BJ (cell line): Measurements from ENCODE around the gene THSD7B. TPM values are rescaled to one million over a fixed set of nuclear protein-coding genes. Genes with fewer than 3 reads are reported as not detected.
"Not testable (repeated sequence)": the region's sequence is repeated elsewhere in the genome, so short reads cannot be mapped to it uniquely, and the experiment has no call there.

Experiments
- CTCF ChIA-PET: fragments of 350-600 bp; formaldehyde crosslinking; extraction: SDS; loops from one replicate; lab custom pipeline; 2021; ENCODE audit warnings: antibody characterized with exemption, inconsistent platforms; lab: Yijun Ruan, JAX
- POLR2A ChIA-PET: fragments of 300-600 bp; sonication (Branson Sonifier 250); formaldehyde crosslinking; extraction: SDS; loops from one replicate; lab custom pipeline; 2021; ENCODE audit warnings: antibody characterized with exemption; lab: Charles Lee
- DNase-seq: peaks from one replicate; pipeline ENCODE4 v3.0.0-alpha.2; 2011; ENCODE audit warnings: low read depth
- H3K27me3 ChIP-seq: 2 replicates; pipeline ENCODE4 v1.6.0; 2011; ENCODE audit warnings: low read length; ENCODE audit not compliant: control insufficient read depth, insufficient read depth
- H3K36me3 ChIP-seq: 2 replicates; pipeline ENCODE4 v1.5.1; 2011; ENCODE audit warnings: low read length; ENCODE audit not compliant: control insufficient read depth, insufficient read depth
- H3K4me3 ChIP-seq: 2 replicates; pipeline ENCODE4 v1.5.1; 2011; ENCODE audit warnings: low read depth, mild to moderate bottlenecking, control low read depth, low read length
- CTCF ChIP-seq: IDR thresholded peaks from 2 replicates; pipeline ENCODE4 v1.5.1; 2011; ENCODE audit warnings: low read depth, mild to moderate bottlenecking, control low read depth, inconsistent platforms, low read length, moderate library complexity; ENCODE audit not compliant: insufficient read depth
- polyA plus RNA-seq: library from polyadenylated mRNA; depleted of rRNA; stranded (reverse); fragments of >200 nt; gene quantifications from 2 replicates; pipeline ENCODE4 v1.2.3, GENCODE V29; 2011

THSD7B gene
- polyA plus RNA-seq, 1 experiment: 0.13 TPM

GRCh38 chr2:136956050-136956449 lies 190.7 kb downstream of the THSD7B start:
- DNase-seq: no peak
- H3K27me3 ChIP-seq: no peaks in the 10 kb centered on the region
- ChIA-PET CTCF (no interaction called here), POLR2A (no interaction called here)
- H3K36me3 ChIP-seq: no peaks in the 10 kb centered on the region
- H3K4me3 ChIP-seq: no peak overlapping the region
- no peak for TF ChIP-seq CTCF

DNA sequence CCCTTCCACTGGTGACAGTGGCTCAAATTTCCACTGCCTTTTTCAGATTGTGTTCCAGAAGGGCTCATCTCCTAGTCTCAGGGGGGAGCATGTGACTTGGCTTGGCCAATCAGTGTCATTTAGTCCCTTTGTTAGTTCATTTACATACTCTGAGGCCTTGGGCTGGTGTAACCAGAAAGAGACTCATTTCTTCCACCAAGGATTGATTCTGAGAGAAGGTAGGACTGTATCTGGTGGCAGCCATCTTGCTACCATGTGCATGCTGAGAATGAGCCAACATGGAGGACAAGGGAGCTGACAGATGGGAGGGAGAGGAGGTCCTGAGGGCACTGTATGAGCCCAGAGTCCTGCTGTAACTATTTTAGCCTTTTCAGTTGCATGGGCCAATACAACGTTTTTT lies 191.7 kb downstream of the THSD7B start:
- no peaks in the 10 kb centered on the region for H3K36me3 ChIP-seq
- ChIA-PET CTCF (no interaction called here), POLR2A (no interaction called here)
- no peak for DNase-seq
- H3K4me3 ChIP-seq: no peak overlapping the region
- no peaks in the 10 kb centered on the region for H3K27me3 ChIP-seq
- no peak for TF ChIP-seq CTCF

GRCh38 chr2:136962105-136962725 lies 196.9 kb downstream of the THSD7B start:
- ChIA-PET CTCF (no interaction called here), POLR2A (no interaction called here)
- TF ChIP-seq CTCF: no peak
- Histone ChIP-seq H3K27me3 (no peaks in the 10 kb centered on the region), H3K4me3 (no peak overlapping the region), H3K36me3 (no peaks in the 10 kb centered on the region)
- DNase-seq: no peak

- no peak for TF ChIP-seq CTCF
- Histone ChIP-seq H3K27me3 (no peaks in the 10 kb centered on the region), H3K36me3 (no peaks in the 10 kb centered on the region), H3K4me3 (no peak overlapping the region)
- ChIA-PET CTCF (no interaction called here), POLR2A (interaction anchor here (0.6 kb wide), 1 partner anchor 86 kb away, joined by 4 read pairs; no protein-coding TSS in a partner anchor)
- DNase-seq: no peak
These were observed 201.1 kb downstream of the THSD7B start for GRCh38 chr2:136966485-136966884.

DNA sequence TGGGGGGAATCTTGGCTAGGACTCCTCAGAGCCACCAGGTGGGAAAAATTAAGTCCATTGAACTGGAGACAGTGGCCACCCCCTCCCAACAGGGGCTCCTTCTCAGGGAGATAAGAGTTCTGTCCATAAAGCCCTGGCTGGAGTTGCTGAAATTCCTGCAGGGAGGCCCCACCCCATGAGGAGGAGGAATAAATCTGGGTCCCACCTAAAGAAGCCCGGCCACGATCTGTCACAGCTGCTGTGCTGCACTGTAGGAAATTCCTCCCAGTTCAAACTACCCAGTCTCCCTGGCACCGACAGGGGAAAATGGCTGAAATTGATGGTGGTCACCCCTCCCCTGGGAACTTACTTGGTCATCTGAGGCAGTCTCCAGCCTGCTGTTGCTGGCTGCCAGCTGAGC lies 215.0 kb downstream of the THSD7B start:
- CTCF ChIA-PET: no interaction called here
- no peaks in the 10 kb centered on the region for H3K27me3 ChIP-seq
- no peak for DNase-seq

DNA sequence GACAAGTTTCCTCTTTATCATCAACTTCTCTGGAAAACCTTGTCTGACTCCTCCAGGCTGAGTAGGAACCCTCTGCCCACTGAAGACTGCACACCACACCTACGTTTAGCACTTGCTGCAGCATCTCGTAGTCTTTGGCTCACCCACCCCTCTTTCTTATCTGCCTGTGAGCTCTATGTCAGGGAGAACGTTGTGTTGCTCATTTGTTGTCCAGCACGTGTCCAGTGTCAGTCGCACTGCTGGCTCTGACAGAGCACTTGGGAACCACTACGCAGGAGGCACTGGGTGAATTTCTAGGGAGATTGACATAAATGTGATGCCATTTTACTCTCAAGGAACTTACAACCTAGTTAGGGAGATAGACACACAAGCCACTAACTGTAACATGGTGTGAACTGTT lies 216.3 kb downstream of the THSD7B start:
- POLR2A ChIA-PET, CTCF ChIA-PET, H3K27me3 ChIP-seq, DNase-seq, H3K4me3 ChIP-seq, H3K36me3 ChIP-seq: not testable (repeated sequence)

More for the DNA sequence above, 215.0 kb downstream of the THSD7B start:
- TF ChIP-seq CTCF: no peak
- POLR2A ChIA-PET: no interaction called here
- Histone ChIP-seq H3K36me3 (no peaks in the 10 kb centered on the region), H3K4me3 (no peak overlapping the region)
